Gastroesophageal sphincter (tissue), 3 donors: ENCODE measurements around the gene THSD7A.

ENCODE experiments used
- CTCF ChIP-seq, 4 experiments: fragments of 200-600 bp in 2 of 4; fragments of 450-650 bp in 2 of 4; sonication (generic) in 1 of 4; IDR thresholded peaks; one replicate each; pipeline ENCODE4 v1.5.1; 2017 to 2019; ENCODE audit warnings: antibody characterized with exemption in 4 of 4, mild to moderate bottlenecking in 2 of 4, moderate library complexity in 2 of 4
- EP300 ChIP-seq: sonication (generic); formaldehyde crosslinking; IDR thresholded peaks from one replicate; pipeline ENCODE4 v1.6.1; 2017; ENCODE audit warnings: antibody characterized with exemption, mild to moderate bottlenecking
- POLR2A ChIP-seq, 2 donors: fragments of 450-650 bp; IDR thresholded peaks; one replicate each; pipeline ENCODE4 v1.6.1; 2017; ENCODE audit warnings: antibody characterized with exemption in 2 of 2, mild to moderate bottlenecking in 2 of 2, moderate library complexity in 1 of 2

GRCh38 chr7:11792166-11792565 is 39.8 kb downstream of the THSD7A start:
- no peak for TF ChIP-seq POLR2A (IDR thresholded peaks at IDR 0.05)
- TF ChIP-seq CTCF (IDR thresholded peaks at IDR 0.05), result no peak
- TF ChIP-seq EP300, result no peak
